SK-N-SH treated with all-trans-retinoic acid at 6 μM for 48 hours (cell line): Measurements from ENCODE around the gene LTBP1.

Source experiments
- BACH2 ChIP-seq: fragments of 250-450 bp; sonication (Bioruptor Pico); IDR thresholded peaks from 2 replicates; pipeline ENCODE4 v1.9.0; 2021; ENCODE audit warnings: mild to moderate bottlenecking, borderline replicate concordance
- CREB5 ChIP-seq: fragments of 250-450 bp; sonication (Bioruptor Pico); IDR thresholded peaks from 2 replicates; pipeline ENCODE4 v1.5.1; 2020; ENCODE audit warnings: low read depth, mild to moderate bottlenecking, moderate library complexity
- GLIS3 ChIP-seq: fragments of 250-450 bp; sonication (Bioruptor Pico); IDR thresholded peaks from 2 replicates; pipeline ENCODE4 v1.5.0; 2020; ENCODE audit warnings: mild to moderate bottlenecking, moderate library complexity
- ISL1 ChIP-seq: fragments of 250-450 bp; sonication (Bioruptor Pico); IDR thresholded peaks from 2 replicates; pipeline ENCODE4 v2.1.2; 2022; ENCODE audit warnings: mild to moderate bottlenecking, moderate library complexity
- RARB ChIP-seq: fragments of 250-450 bp; sonication (Bioruptor Pico); IDR thresholded peaks from 2 replicates; pipeline ENCODE4 v1.8.0; 2021; ENCODE audit warnings: mild to moderate bottlenecking, moderate library complexity
- SNAI2 ChIP-seq: fragments of 250-450 bp; sonication (Bioruptor Pico); IDR thresholded peaks from 2 replicates; pipeline ENCODE4 v1.5.0; 2020; ENCODE audit warnings: mild to moderate bottlenecking, moderate library complexity
- TOX ChIP-seq: fragments of 250-450 bp; sonication (Bioruptor Pico); IDR thresholded peaks from 2 replicates; pipeline ENCODE4 v1.8.0; 2021; ENCODE audit warnings: mild to moderate bottlenecking, moderate library complexity, borderline replicate concordance
- ZNF70 ChIP-seq: fragments of 450-650 bp; formaldehyde crosslinking; IDR thresholded peaks from 2 replicates; pipeline ENCODE4 v1.5.0; 2020; ENCODE audit warnings: mild to moderate bottlenecking, moderate library complexity
- TF ChIP-seq, protein P1 (sequence below): fragments of 250-450 bp; sonication (Bioruptor Pico); IDR thresholded peaks from 2 replicates; pipeline ENCODE4 v1.8.0; 2020; ENCODE audit warnings: mild to moderate bottlenecking, moderate library complexity, borderline replicate concordance

DNA sequence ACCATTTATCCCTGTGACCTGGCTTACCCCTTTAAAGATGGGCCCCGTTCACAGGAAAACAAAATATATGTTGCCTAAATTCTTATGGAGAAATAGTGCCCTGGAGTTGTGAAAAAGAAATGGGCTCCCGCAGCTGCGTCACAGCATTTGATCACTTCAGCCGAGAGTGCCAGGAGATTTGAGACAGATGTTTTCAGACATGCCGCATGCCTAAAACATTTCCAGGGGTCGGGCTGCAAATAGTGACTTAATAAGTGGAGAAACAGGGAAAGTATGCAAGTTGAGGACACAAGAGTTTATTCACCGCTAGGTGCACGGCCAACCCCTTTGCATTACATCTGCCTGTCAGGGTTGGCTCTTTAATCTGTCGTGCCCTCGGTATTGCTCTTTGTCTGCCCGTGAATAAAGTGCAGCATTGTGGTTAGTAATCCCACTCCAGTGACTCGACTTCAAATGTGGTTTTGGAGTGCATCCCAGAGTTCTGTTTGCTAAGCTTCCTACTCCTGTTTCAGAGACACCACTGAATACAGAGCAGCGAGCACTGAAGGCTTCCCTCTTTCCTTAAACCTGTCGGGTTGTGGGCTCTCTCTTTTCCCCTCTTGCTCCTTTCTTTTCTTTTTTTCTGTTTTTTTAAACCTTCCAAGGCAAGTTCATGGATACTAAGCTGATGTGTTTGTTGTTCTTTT lies 187.5 kb downstream of the LTBP1 start:
- no peak for TF ChIP-seq ZNF70 (CRISPR knock-in tag)
- TF ChIP-seq, protein P1, sequence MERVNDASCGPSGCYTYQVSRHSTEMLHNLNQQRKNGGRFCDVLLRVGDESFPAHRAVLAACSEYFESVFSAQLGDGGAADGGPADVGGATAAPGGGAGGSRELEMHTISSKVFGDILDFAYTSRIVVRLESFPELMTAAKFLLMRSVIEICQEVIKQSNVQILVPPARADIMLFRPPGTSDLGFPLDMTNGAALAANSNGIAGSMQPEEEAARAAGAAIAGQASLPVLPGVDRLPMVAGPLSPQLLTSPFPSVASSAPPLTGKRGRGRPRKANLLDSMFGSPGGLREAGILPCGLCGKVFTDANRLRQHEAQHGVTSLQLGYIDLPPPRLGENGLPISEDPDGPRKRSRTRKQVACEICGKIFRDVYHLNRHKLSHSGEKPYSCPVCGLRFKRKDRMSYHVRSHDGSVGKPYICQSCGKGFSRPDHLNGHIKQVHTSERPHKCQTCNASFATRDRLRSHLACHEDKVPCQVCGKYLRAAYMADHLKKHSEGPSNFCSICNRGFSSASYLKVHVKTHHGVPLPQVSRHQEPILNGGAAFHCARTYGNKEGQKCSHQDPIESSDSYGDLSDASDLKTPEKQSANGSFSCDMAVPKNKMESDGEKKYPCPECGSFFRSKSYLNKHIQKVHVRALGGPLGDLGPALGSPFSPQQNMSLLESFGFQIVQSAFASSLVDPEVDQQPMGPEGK (CRISPR knock-in tag) = no peak
- no peak for TF ChIP-seq GLIS3 (CRISPR knock-in tag)
- TF ChIP-seq RARB (CRISPR knock-in tag) = no peak
- TF ChIP-seq SNAI2 = no peak
- TF ChIP-seq ISL1 (CRISPR knock-in tag) = peak; percentile 74
- TF ChIP-seq BACH2 = no peak
- TF ChIP-seq TOX (CRISPR knock-in tag) = no peak
- no peak for TF ChIP-seq CREB5
